ENCODE measurements around the gene LINGO3. TPM values are rescaled to one million over a fixed set of nuclear protein-coding genes. Genes with fewer than 3 reads are reported as not detected.

LINGO3 gene
- polyA plus RNA-seq, 1 donor (not counting 4 experiments of a cell fraction or from before 2014, with no cell fraction given): not detected

- no peak overlapping the region for H3K27ac ChIP-seq (ENCODE audit: control insufficient read depth, insufficient read depth, low read length)
- H3K9ac ChIP-seq (ENCODE audit: control insufficient read depth, extremely low read depth, insufficient read depth, low read length): no peak overlapping the region
- no peak overlapping the region for H3K4me2 ChIP-seq (ENCODE audit: control insufficient read depth, extremely low read depth, insufficient read depth, low read depth, low read length)
- DNase-seq (ENCODE audit: low read depth, low spot score) (no peak), FAIRE-seq (no peak)
- no peaks in the 10 kb centered on the region for H3K27me3 ChIP-seq (ENCODE audit: control insufficient read depth, extremely low read depth, insufficient read depth, low read length)
- no peak overlapping the region for H2AFZ ChIP-seq (ENCODE audit: control insufficient read depth, low read length)
- TF ChIP-seq EZH2 (IDR thresholded peaks at IDR 0.05; ENCODE audit: low read length) (no peak), CTCF (optimal IDR thresholded peaks at IDR 0.05 in 1 of 3, IDR thresholded peaks at IDR 0.05 in 1 of 3, conservative IDR thresholded peaks at IDR 0.05 in 1 of 3; ENCODE audit: extremely low read depth in 1 of 3, insufficient read depth in 2 of 3, low read length in 3 of 3) (peak in 1 of 3 experiments; percentile 34)
- H3K4me3 ChIP-seq (ENCODE audit: control insufficient read depth in 2 of 3, extremely low read depth in 1 of 3, insufficient read depth in 2 of 3, low read depth in 1 of 3, low read length in 3 of 3): no peak overlapping the region
- dilution Hi-C loops (cut with MboI; ENCODE audit: extremely low pct_ligation_motif_present, low sequenced_read_pairs): no loop called here
- no peaks in the 10 kb centered on the region for H3K9me3 ChIP-seq (ENCODE audit: control insufficient read depth, low read depth, low read length)
- peaks cover 52% of the 10 kb centered on the region for H3K79me2 ChIP-seq (ENCODE audit: control insufficient read depth, insufficient read depth, low read length)
- H4K20me1 ChIP-seq (ENCODE audit: control insufficient read depth, extremely low read depth, insufficient read depth, low read length): peaks cover 8% of the 10 kb centered on the region
- peaks cover 3% of the 10 kb centered on the region for H3K9me1 ChIP-seq (ENCODE audit: control insufficient read depth, extremely low read depth, insufficient read depth, low read length)
- peaks cover 4% of the 10 kb centered on the region for H3K4me1 ChIP-seq (ENCODE audit: control insufficient read depth, extremely low read depth, insufficient read depth, low read length)
- peaks cover 0 to 3% of the 10 kb centered on the region in 2 experiments for H3K36me3 ChIP-seq (ENCODE audit: control insufficient read depth in 2 of 2, extremely low read depth in 1 of 2, insufficient read depth in 2 of 2, low read length in 2 of 2)
These were observed 25.9 kb upstream of the LINGO3 start for GRCh38 chr19:2333807-2334211.

GRCh38 chr19:2333027-2333806 lies 25.3 kb upstream of the LINGO3 start:
- Histone ChIP-seq H3K4me3 (ENCODE audit: control insufficient read depth in 2 of 3, extremely low read depth in 1 of 3, insufficient read depth in 2 of 3, low read depth in 1 of 3, low read length in 3 of 3) (no peak overlapping the region), H3K36me3 (ENCODE audit: control insufficient read depth in 2 of 2, extremely low read depth in 1 of 2, insufficient read depth in 2 of 2, low read length in 2 of 2) (peaks cover 0 to 3% of the 10 kb centered on the region in 2 experiments), H3K27me3 (ENCODE audit: control insufficient read depth, extremely low read depth, insufficient read depth, low read length) (no peaks in the 10 kb centered on the region), H4K20me1 (ENCODE audit: control insufficient read depth, extremely low read depth, insufficient read depth, low read length) (peaks cover 8% of the 10 kb centered on the region), H3K4me2 (ENCODE audit: control insufficient read depth, extremely low read depth, insufficient read depth, low read depth, low read length) (no peak overlapping the region), H3K9me1 (ENCODE audit: control insufficient read depth, extremely low read depth, insufficient read depth, low read length) (peaks cover 3% of the 10 kb centered on the region), H3K9me3 (ENCODE audit: control insufficient read depth, low read depth, low read length) (no peaks in the 10 kb centered on the region), H3K27ac (ENCODE audit: control insufficient read depth, insufficient read depth, low read length) (no peak overlapping the region), H3K79me2 (ENCODE audit: control insufficient read depth, insufficient read depth, low read length) (peaks cover 55% of the 10 kb centered on the region), H3K9ac (ENCODE audit: control insufficient read depth, extremely low read depth, insufficient read depth, low read length) (no peak overlapping the region), H2AFZ (ENCODE audit: control insufficient read depth, low read length) (no peak overlapping the region), H3K4me1 (ENCODE audit: control insufficient read depth, extremely low read depth, insufficient read depth, low read length) (peaks cover 4% of the 10 kb centered on the region)
- dilution Hi-C loops (cut with MboI; ENCODE audit: extremely low pct_ligation_motif_present, low sequenced_read_pairs): no loop called here
- DNase-seq (ENCODE audit: low read depth, low spot score) (no peak), FAIRE-seq (no peak)
- TF ChIP-seq EZH2 (IDR thresholded peaks at IDR 0.05; ENCODE audit: low read length) (no peak), CTCF (optimal IDR thresholded peaks at IDR 0.05 in 1 of 3, IDR thresholded peaks at IDR 0.05 in 1 of 3, conservative IDR thresholded peaks at IDR 0.05 in 1 of 3; ENCODE audit: extremely low read depth in 1 of 3, insufficient read depth in 2 of 3, low read length in 3 of 3) (no peak)

Data from keratinocyte (primary cell).